Superior temporal gyrus (tissue), 1 donor: ENCODE results near the gene TPP1.

Source experiments
- DNase-seq: peaks from one replicate; pipeline ENCODE4 v3.0.0-alpha.2; 2016; ENCODE audit errors: extremely low spot score

TPP1 gene

GRCh38 chr11:6587360-6587953 is 31.8 kb downstream of the TPP1 start:
- DNase-seq = no peak

GRCh38 chr11:6586434-6587359 is 32.5 kb downstream of the TPP1 start:
- DNase-seq = peak; percentile 56

- DNase-seq = no peak
Observed at GRCh38 chr11:6584528-6584927, 34.7 kb downstream of the TPP1 start.

GRCh38 chr11:6583584-6583983 is 35.6 kb downstream of the TPP1 start:
- no peak for DNase-seq

GRCh38 chr11:6579681-6580080 is 39.5 kb downstream of the TPP1 start:
- DNase-seq = no peak

- DNase-seq = no peak
Observed at GRCh38 chr11:6578134-6578533, 41.1 kb downstream of the TPP1 start.

GRCh38 chr11:6576471-6577373 is 42.5 kb downstream of the TPP1 start:
- peak; percentile 97 for DNase-seq

- peak; percentile 56 for DNase-seq
Observed at GRCh38 chr11:6574816-6575715, 44.2 kb downstream of the TPP1 start.

GRCh38 chr11:6572215-6572614 is 47.0 kb downstream of the TPP1 start:
- DNase-seq = peak; percentile 55

GRCh38 chr11:6571434-6572008 is 47.7 kb downstream of the TPP1 start:
- no peak for DNase-seq

- no peak for DNase-seq
Observed at GRCh38 chr11:6570691-6571427, 48.4 kb downstream of the TPP1 start.

GRCh38 chr11:6569706-6570105 is 49.5 kb downstream of the TPP1 start:
- DNase-seq = no peak

GRCh38 chr11:6568191-6568918 is 50.9 kb downstream of the TPP1 start:
- peak; percentile 42 for DNase-seq

GRCh38 chr11:6567371-6567745 is 51.9 kb downstream of the TPP1 start:
- DNase-seq = no peak

GRCh38 chr11:6566704-6567370 is 52.4 kb downstream of the TPP1 start:
- DNase-seq = no peak

GRCh38 chr11:6565988-6566703 is 53.1 kb downstream of the TPP1 start:
- DNase-seq = no peak

- no peak for DNase-seq
Observed at GRCh38 chr11:6565325-6565724, 53.9 kb downstream of the TPP1 start.

- no peak for DNase-seq
Observed at GRCh38 chr11:6563667-6564066, 55.6 kb downstream of the TPP1 start.
